ENCODE results near the gene ZBP1.
"Not testable (repeated sequence)": the region's sequence is repeated elsewhere in the genome, so short reads cannot be mapped to it uniquely, and the experiment has no call there.

DNA sequence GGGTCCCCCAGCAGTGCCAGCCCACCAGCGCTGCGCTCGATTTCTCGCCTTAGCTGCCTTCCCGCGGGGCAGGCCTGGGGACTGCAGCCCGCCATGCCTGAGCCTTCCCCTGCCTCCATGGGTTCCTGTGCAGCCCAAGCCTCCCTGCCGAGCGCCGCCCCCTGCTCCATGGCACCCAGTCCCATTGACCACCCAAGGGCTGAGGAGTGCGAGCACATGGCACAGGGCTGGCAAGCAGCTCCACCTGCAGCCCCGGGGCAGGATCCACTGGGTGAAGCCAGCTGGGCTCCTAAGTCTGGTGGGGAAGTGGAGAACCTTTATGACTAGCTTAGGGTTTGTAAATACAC is 8.7 kb upstream of the ZBP1 start:
- not testable (repeated sequence) for TF ChIP-seq EZH2 (IDR thresholded peaks at IDR 0.05; ENCODE audit: low read depth); CTCF (conservative IDR thresholded peaks at IDR 0.05)

All from PC-9 (cell line).